Activated CD8-positive, alpha-beta memory T cell treated with anti-CD3 and anti-CD28 coated beads, Interleukin-2, amount 50 U/mL, for 4 hours (primary cell): Measurements from ENCODE around the gene SLC29A3.
A peak's percentile ranks its signal among the peaks of the same experiment; 100 is the strongest.
"Not testable (repeated sequence)": the region's sequence is repeated elsewhere in the genome, so short reads cannot be mapped to it uniquely, and the experiment has no call there.

Source experiments
- DNase-seq: peaks from one replicate; pipeline ENCODE4 v3.0.0-alpha.2; 2020

SLC29A3 gene

GRCh38 chr10:71284544-71285179 is 34.4 kb upstream of the SLC29A3 start:
- DNase-seq = no peak

GRCh38 chr10:71285180-71285545 is 33.9 kb upstream of the SLC29A3 start:
- DNase-seq = peak; percentile 25

DNA sequence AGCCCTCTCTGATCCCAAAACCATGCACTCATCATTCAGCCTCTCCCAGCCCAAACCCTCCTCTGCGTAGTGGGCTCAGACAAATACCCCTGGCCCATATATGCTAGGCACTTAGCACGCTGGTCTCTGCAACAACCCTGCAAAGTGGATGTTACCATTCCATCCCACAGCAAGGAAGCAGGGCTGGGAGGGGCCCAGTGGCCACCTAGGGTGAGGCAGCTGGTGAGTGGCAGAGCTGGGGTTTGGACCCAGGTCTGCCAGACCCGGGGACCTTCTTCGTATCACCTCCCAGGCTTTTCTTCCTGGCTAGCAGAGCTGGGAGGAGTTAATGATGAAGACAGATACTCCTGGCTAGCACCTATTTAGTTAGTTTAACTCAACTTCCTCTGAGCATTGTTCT is 33.1 kb upstream of the SLC29A3 start:
- DNase-seq = no peak

DNA sequence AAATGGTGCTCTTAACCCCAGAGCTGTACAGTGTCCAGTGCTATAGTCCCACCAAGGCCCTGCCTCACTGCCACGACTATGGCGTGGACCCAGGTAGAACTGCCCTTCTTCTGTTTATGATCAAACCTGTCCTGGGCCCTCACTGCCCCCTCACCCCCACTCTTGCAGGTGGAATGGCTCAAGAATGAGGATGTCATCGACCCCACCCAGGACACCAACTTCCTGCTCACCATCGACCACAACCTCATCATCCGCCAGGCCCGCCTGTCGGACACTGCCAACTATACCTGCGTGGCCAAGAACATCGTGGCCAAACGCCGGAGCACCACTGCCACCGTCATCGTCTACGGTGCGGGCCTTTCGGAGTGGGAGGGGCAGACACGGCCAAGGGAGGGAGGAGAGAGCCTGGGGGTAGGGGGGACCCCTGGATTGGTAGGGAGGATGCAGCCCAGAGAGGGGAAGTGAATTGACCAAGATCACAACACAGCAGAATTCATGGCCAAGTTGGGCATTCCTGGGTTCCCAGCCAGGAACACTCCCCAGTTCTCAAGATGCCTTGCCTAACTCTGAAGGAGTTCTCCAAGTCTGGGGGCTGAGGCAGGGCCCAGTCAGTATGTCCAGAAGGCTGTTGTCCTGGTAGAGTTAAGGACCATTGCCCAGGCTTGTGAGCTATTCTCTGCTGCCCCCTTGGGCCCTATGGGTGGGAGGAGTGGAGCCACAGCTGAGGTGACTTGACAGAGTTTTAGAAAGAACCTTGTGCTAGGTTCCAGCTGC is 32.4 kb upstream of the SLC29A3 start:
- no peak for DNase-seq

- DNase-seq = no peak
These were observed 31.6 kb upstream of the SLC29A3 start for GRCh38 chr10:71287456-71287855.

- no peak for DNase-seq
These were observed 30.6 kb upstream of the SLC29A3 start for GRCh38 chr10:71288461-71288860.

DNA sequence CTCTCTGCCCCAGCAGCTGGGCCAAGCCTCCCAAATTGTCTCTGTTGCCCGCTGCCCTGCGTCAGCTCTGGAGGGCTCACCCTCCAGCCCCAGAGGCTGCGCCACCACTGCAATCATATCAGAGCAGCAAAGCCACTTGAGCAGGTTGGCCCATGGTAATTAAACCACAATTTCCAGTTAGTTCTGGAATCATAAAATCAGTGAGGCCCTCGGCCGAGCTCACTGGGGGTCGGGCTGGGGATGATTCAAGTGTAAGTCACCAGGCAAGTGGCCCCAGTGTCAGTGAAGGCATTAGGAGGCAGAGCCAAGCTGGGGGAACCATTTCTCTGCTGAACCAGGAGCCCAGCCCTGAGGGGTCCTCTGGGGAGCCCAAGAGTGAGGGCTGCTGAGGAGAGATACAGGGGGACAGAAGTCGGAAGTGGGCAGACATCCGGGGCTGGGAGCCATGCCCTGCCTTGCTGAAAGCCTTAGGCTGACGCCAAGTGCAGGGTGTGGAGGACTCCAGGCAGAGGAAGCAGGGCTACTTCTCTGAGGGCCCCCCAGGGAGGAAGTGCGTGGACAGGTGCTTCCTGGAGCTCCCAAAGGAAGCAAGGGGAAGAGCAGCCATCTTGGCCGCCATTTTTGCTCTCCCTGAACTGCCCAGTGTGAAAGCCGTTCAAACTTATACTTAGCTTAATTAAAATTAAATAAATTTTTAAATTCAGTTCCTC is 29.5 kb upstream of the SLC29A3 start:
- no peak for DNase-seq

DNA sequence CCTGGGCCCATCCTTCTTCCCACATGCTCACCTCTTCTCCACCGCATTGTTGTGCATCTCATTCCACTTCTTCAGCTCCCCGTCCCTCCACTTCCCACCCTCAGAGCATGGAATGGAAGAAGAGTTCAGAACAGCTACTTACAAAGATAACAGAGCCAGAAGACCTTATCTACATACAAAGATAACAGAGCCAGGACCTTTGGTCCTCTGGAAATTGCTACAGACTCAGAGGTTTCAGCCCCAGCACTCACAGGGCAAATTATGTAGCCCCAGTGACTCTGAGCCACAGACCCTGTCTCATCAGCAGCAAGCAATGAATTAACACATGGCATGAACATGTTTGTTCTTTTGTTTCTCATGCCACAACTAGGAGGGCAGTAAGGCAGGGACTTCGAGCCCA is 28.7 kb upstream of the SLC29A3 start:
- no peak for DNase-seq

GRCh38 chr10:71290806-71291527 is 28.1 kb upstream of the SLC29A3 start:
- DNase-seq = no peak

DNA sequence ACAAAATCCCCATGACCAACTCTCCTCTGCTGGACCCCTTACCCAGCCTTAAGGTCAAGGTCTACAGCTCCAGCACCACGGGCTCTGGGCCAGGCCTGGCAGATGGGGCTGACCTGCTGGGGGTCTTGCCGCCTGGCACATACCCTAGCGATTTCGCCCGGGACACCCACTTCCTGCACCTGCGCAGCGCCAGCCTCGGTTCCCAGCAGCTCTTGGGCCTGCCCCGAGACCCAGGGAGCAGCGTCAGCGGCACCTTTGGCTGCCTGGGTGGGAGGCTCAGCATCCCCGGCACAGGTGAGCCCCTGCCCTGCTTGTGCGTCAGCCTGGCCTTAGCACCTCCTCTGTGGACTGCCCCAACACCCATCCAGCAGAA is 27.5 kb upstream of the SLC29A3 start:
- DNase-seq = no peak

GRCh38 chr10:71292624-71293445 is 26.2 kb upstream of the SLC29A3 start:
- no peak for DNase-seq

DNA sequence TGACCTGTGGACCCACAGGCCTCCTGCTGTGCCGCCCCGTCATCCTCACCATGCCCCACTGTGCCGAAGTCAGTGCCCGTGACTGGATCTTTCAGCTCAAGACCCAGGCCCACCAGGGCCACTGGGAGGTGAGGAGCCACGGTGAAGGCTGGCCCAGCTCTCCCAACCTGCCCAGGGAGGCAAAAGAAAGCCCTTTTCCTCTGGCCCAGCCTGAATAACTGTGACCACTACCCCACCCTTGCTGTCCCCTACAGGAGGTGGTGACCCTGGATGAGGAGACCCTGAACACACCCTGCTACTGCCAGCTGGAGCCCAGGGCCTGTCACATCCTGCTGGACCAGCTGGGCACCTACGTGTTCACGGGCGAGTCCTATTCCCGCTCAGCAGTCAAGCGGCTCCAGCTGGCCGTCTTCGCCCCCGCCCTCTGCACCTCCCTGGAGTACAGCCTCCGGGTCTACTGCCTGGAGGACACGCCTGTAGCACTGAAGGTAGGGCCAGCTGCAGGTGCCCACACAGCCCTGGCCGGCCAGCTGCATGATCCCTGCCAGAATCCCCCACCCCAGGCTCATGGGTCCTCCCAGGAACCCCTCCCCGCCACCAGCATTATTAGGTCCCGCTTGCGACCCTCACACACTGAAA is 25.5 kb upstream of the SLC29A3 start:
- DNase-seq = no peak

DNA sequence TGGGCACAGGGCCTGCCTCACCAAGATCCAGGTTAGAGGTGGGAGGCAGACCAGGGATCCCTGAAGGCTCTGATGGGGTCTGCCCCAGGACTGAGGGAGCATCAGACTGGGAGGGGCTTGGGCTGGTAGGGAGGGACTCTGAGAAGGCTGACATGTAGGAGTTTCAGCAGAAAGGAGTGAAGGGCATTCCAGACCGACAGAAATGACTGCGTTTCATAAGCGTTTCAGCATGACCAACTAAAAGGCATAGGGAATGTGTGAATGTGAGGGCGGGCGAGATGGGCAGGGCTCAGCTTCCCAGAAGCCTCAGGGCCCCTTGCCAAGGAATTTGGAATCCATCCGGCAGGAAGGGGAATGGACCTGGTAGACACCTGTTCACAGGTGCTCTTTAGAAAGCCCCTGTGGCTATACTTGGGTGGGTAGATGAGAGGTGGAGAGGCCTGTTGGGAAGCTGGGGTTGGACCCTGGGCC is 24.9 kb upstream of the SLC29A3 start:
- no peak for DNase-seq

GRCh38 chr10:71294856-71295255 is 24.2 kb upstream of the SLC29A3 start:
- no peak for DNase-seq

DNA sequence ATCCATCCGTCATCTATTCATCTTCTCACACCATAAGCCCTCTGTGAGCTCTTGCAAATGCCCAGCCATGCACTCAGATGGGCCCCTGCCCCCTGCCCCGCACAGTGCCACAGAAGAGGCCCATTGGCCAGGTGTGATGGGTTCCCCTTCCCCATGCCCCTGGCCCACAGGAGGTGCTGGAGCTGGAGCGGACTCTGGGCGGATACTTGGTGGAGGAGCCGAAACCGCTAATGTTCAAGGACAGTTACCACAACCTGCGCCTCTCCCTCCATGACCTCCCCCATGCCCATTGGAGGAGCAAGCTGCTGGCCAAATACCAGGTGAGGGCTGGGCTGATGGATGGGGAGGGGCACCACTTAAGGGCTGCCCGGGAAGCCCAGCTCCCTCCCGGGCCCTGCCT is 23.4 kb upstream of the SLC29A3 start:
- no peak for DNase-seq

DNA sequence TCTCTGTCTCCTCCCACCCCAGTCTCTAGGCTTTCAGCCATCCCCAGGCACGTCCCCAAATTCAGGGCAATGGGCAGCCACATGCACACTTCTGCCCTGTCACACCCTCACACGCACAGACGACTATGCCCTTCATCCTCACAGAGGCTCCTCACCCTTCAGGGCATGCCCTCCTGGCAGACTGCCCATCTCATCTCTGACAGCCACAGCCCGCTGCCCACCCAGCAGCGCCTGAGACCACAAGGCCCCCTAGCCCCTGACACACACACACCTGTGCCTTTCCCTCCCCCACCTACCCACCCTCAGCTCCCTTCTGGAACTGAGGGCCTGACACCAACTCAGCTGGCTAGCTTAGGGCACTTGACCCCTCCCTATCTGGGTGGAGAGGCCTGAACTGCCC is 23.0 kb upstream of the SLC29A3 start:
- DNase-seq = no peak

DNA sequence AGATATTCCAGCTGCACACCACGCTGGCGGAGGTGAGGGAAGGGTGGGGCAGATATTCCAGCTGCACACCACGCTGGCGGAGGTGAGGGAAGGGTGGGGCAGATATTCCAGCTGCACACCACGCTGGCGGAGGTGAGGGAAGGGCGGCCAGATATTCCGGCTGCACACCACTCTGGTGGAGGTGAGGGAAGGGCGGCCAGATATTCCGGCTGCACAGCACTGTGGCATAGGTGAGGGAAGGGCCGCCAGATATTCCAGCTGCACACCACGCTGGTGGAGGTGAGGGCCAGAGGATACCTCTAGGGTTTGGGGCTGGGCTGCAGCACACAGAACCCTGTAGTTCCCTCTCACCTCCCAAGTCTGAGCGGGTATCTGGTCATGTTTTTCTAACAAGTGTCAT is 22.2 kb upstream of the SLC29A3 start:
- not testable (repeated sequence) for DNase-seq

DNA sequence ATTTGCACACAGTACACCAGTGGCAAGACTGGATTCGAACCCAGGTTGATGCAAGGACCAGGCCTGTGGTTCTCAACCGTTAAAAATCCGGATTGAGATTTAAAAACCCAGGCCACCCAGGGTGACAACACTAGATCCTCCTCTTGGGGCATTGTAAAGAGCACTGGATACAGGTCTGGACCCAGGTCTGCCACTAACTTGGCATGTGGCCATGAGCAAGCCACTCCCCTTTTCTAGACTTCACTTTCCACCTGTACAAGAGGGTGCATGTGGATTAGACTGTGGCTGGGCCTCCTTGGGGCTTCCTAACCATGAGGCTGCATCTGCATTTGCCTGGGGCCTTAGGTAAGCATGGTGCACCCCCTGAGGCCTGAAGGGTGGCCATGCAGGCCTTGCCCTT is 21.7 kb upstream of the SLC29A3 start:
- no peak for DNase-seq

DNA sequence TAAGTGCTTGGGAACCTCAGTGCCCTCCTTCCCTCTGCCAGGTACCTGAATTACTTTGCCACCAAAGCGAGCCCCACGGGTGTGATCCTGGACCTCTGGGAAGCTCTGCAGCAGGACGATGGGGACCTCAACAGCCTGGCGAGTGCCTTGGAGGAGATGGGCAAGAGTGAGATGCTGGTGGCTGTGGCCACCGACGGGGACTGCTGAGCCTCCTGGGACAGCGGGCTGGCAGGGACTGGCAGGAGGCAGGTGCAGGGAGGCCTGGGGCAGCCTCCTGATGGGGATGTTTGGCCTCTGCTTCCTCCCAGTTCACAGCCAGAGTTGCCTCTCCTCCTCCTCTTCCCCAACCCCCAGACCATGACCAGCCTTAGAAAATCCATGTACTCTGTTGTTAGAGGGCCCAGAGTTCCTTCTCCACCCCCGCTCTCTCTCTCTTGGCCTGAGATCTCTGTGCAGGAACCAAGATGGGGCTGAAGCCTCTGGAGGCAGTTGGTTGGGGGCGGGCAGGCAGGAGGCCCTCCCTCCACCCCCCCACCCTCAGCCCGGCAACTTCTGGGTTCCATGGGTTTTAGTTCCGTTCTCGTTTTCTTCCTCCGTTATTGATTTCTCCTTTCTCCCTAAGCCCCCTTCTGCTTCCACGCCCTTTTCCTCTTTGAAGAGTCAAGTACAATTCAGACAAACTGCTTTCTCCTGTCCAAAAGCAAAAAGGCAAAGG is 19.8 kb upstream of the SLC29A3 start:
- no peak for DNase-seq

DNA sequence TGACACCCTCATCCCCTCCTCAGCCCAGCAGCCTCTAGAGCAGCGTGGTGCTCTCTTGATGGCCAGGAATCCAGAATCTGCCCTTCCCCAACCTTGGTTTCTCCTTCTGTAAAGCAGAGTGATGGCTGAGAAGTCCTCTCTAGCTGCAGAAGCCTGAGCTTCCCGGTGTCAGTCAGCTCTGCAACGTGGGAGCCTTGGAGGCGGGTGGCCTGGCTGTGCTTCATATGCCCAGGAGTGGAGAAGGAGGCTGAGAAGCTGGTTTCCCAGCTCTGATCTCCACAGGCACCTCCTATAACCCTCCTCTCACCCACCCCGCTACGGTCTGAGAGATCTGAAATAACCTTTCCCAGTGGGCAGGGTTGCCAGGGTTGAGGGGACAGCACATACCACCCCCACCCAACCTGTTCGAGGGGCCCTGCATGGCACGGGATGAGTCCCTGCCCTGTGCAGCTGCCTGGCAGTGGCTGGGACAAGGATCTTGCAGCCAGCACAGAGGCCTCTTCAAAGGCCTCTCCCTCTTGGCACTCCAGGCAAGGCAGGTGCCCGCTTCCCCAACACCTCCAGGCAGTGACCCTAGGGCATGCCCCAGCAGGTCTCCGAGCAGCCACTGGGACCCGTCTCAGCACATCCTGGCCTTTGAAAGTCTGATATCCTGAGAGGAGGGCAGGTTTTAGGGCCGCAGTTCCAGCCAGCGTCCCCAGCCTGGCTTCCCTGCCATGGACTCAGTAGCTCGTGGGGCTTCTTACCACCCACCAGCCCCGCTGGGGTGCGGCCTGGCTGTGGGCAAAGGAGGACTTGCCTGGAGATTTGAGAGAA is 18.3 kb upstream of the SLC29A3 start:
- no peak for DNase-seq
